GM18526 (cell line): Measurements from ENCODE around the gene MRPL53.
A peak's percentile ranks its signal among the peaks of the same experiment; 100 is the strongest.

Source experiments
- POLR2A ChIP-seq: IDR thresholded peaks from 3 replicates; pipeline ENCODE4 v1.6.1; 2011; ENCODE audit not compliant: insufficient read length; ENCODE audit errors: extremely low read depth

Gene MRPL53

DNA sequence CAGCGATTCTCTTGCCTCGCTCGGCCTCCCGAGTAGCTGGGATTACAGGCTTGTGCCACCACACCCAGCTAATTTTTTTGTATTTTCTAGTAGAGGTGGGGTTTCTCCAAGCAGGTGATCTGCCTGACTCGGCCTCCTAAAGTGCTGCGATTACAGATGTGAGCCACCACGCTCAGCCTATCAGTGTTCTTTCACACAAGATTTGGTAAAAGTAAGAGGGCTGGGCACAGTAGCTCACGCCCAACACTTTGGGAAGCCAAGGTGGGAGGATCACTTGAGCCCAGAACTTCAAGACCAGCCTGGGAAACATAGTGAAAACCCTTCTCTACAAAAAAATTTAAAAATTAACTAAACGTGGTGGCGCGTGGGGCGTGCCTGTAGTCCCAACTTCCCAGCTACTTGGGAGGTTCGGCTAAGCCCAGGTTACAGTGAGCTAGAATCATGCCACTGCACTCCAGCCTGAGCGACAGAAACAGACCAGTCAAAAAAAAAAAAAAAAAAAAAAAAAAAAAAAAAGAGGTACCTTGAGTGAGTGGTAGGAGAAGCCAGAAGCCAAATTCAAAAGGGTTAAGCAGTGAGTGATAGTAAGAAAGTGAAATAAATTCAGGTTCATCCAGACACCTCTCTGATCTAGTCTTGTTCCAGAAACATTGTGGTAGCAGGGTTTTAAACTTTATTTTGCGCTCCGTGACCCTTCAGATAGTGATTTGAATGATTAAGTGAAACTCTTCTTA is 981 bp downstream of the MRPL53 start:
- no peak for TF ChIP-seq POLR2A

DNA sequence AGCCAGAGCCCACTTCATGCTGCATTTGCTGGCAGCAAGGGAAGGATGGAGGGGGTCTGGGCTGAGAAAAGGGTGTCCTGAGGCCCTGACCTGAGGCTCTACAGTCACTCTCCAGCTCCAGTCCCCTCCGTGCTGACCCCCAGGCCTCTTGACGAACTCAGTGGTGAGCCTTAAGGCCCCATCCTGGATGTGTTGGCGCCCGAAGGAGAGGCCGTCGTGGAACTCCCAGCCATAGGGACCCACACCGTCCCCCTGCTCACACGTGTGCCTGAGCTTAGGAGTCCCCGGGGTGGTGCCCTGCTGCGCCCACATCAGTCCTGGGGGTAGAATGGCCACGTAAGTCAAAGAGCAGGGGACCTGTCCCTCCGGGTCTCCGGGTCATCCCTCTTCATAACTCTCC is 8.1 kb downstream of the MRPL53 start:
- no peak for TF ChIP-seq POLR2A

DNA sequence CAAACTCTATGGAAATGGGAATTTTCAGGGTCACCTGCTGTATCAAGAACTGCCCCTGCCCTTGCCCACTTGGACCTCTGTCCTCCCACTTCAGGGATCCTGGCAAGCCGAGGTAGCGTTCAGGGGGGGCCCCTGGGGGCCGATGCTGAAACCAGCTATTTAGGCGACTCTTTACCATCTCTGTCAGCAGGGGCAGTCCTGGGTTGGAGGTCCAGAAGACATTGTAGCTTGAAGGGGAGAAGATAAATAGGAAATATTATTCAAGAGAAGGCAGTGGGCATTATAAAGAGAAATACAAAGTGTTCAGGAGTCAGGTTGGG is 9.7 kb downstream of the MRPL53 start:
- no peak for TF ChIP-seq POLR2A

GRCh38 chr2:74462054-74462785 is 10.3 kb downstream of the MRPL53 start:
- TF ChIP-seq POLR2A: peak; percentile 0

DNA sequence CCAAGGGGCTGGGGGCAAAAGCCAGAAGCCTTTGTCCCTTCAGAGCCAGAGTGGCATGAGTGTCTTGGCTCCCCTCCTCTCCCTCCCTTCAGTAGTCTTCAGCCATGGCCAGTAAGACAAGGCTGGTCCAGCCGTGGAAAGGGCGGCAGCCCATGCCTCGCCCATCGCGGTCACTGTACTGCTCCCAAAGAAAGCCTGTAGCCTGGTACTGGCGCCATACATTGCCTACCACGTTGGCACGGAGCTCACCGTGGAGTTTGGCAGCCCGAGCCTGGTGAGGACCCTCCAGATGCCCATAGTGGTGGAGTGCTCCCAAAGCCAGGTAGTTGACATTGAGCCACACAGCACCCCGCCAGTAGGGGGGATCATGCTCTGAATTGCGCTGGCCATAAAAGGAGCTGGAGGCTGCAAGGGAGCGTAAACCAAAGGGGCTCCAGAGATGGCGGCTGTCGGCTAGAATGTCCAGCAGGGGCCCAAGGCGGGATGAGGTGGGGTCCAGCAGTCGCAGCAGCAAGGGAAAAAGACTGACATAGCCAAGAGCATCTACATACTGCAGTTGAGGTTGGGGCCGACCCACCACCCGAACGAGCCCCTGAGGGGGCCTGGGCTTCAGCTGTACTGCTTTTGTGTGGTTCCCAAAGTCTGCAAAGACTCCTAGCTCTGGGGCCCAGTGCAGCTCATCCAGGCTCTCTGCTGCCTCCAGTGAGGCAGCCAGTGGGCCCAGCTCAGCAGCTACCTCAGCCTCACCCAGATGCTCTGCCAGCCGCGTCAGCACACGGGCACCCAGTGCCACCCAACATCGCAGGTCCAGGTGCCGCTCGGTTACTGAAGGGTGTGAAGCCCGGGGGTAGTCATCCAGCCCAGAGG is 11.1 kb downstream of the MRPL53 start:
- no peak for TF ChIP-seq POLR2A

DNA sequence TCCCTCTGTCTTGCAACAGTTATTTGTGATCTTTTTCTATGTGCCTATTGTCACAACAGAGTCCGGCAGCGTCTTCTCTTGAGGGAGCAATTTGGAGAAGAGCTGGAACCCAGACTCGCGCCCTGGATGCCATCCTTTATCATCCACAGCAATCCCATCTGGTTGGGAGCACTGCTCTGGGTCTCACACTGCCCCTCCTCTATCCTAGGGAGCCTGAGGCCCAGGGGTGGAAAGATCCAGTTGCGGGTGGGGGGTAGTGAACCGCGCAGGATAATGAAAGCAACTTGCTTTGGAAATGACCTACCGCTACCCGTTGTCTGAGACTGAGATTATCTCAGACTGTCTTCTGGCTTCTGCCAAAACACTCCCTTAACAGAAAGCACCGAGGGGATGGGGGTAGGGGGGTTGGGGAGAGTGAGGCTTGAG is 13.5 kb downstream of the MRPL53 start:
- TF ChIP-seq POLR2A: no peak

DNA sequence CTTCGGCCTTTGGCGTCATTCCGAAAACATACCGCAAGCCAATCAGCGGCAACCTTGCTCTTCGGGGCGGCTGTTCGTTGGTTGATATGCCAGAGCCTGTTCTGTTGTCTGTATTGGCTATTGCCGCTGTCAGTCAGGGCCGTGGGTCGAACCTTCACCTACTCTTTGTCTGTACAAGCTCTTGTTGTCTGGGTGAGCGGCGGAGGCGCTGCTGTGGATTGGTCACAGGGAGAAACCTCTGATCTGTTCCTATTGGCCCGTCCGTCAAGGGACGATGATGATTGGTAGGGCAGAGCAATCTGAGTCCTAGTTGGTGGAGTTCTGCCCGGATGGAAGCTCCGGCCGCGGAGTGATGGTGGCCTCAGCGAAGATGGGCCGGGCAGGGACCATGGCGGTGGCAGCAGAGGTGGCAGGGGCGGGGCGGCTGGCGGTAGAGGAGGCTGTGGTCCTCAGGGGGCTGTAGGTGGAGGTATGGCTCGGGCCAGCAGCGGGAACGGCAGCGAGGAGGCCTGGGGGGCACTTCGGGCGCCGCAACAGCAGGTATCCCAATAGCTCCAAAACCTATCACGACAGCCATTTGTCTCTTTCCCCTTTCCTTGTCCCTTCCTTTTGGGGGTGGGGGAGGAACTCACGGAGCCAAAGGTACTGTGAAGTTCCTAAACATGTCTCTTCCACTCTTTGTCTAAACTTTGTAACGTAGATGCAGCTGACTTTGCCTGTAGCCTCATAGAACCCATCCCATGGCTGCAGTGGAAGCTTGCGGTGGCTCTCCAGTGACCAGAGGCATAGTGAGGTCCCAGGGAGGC is 14.1 kb downstream of the MRPL53 start, which contains the start of gene WBP1:
WBP1 (plus strand) TSS at position 307 of the 806 bp plus-strand sequence; CDS start at position 472, 165 bp downstream.
- TF ChIP-seq POLR2A: peak; percentile 56

- TF ChIP-seq POLR2A: peak; percentile 44
Observed at GRCh38 chr2:74457549-74458131, 14.8 kb downstream of the MRPL53 start.

- TF ChIP-seq POLR2A: peak; percentile 24
Observed at GRCh38 chr2:74457129-74457548, 15.3 kb downstream of the MRPL53 start.

DNA sequence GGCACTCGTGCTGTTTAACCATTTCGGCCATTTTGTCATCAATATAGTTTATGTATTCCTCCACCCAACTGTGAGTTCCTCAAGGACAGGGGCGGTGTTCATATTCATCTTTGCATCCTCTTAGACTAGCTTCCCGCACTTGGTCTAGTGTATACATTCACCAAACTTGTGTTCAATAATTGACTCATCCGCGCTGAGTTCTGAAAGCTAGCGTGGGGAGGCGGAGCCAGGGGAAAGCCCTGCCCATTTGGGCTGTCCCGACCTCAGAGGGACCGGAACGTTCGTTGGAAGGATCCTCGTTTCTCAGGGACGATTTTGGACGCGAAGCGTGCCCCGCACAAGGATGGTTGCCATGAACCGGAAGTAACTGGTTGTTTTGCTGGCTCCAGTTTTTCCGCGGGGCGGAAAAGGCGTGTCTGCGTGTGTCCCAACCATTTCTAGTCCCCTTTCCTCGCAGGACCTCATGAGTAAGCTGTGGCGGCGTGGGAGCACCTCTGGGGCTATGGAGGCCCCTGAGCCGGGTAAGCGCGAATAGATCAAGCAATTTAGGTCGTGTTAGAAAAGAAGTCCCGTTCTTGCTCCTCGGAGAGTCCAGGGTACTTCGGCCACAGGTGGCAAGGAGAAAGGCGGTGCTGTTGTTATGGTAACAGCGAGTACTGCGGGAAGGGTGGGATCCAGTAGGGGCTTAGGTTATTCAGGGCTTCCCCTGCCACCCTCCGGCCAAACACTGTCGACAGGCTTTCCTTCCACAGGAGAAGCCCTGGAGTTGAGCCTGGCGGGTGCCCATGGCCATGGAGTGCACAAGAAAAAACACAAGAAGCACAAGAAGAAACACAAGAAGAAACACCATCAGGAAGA is 17.6 kb downstream of the MRPL53 start, which contains the start of gene INO80B:
INO80B (plus strand) TSS at position 434 of the 858 bp plus-strand sequence; CDS start at position 464, 30 bp downstream.
- peak; percentile 41 for TF ChIP-seq POLR2A

DNA sequence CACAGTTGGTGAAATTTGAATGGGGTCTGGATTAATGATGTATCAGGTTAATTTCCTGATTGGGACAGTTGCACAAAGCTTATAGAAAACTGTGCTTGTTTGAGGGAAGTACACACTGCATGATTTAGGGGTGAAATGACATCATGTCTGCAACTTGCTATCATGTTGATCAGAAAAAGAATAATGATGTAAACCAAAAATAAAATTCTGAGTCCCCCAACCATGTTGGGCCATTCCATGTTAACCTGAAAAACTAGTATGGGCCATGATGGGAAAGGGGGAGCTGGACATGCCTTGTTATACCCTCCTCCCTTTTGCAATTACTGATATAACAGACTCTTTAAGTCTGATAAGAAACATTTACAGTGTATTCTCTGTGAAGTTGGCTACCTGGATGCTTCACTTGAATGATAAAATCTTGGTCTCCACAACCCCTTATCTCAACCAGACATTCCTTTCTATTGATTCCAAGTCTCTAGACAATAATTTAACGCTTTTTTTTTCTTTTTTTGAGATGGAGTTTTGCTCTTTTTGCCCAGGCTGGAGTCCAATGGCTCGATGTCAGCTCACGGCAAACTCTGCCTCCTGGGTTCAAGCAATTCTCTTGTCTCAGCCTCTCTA is 21.8 kb downstream of the MRPL53 start:
- no peak for TF ChIP-seq POLR2A

DNA sequence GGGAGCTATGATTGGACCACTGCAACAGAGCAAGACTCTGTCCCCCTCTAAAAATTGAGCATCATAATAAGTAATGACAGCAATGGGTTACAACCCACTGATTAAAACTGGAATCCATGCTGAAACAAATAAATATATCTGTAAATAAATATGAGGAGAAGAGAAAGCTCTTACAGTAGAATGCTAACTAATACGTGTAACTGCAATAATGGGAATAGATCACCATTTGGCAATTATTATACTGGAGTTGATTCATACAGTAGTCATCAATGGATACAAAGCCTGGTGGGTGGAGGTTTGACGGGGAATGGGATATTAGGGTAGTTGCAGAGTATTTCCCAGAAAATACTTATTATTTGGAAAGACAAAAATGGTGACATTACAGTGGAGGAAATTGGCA is 23.7 kb downstream of the MRPL53 start:
- TF ChIP-seq POLR2A: no peak
